A549 (cell line): Measurements from ENCODE around the gene FUT7.

Experiments used
- CBX2 ChIP-seq: fragments of 200-600 bp; sonication (generic); IDR thresholded peaks from 2 replicates; pipeline ENCODE4 v1.6.1; 2016; ENCODE audit warnings: low read depth, mild to moderate bottlenecking, borderline replicate concordance
- CEBPB ChIP-seq, 2 experiments: fragments of >200 bp in 1 of 2; sonication (Bioruptor Twin) in 1 of 2; formaldehyde crosslinking in 1 of 2; IDR thresholded peaks; 2 replicates each; pipeline ENCODE4 v1.6.1; 2012 to 2016
- CHD2 ChIP-seq: fragments of 150-350 bp; IDR thresholded peaks from 2 replicates; pipeline ENCODE4 v1.6.1; 2014; ENCODE audit warnings: low read length; ENCODE audit not compliant: partially characterized antibody
- CTCF ChIP-seq: fragments of >200 bp; sonication (Bioruptor Twin); formaldehyde crosslinking; IDR thresholded peaks from 3 replicates; pipeline ENCODE4 v1.5.1; 2016
- ELK1 ChIP-seq: fragments of 150-350 bp; IDR thresholded peaks from 2 replicates; pipeline ENCODE4 v1.6.1; 2014; ENCODE audit warnings: low read depth, mild to moderate bottlenecking, low read length
- EP300 ChIP-seq, 2 experiments: fragments of >200 bp; sonication (Bioruptor Twin); formaldehyde crosslinking; IDR thresholded peaks; 2 replicates in 1 of 2; 3 replicates in 1 of 2; pipeline ENCODE4 v1.6.1; 2016 to 2017
- FOSB ChIP-seq: fragments of 250-450 bp; sonication (Bioruptor Pico); IDR thresholded peaks from 2 replicates; pipeline ENCODE4 v1.5.0; 2020; ENCODE audit warnings: mild to moderate bottlenecking, moderate library complexity
- NFE2L2 ChIP-seq: fragments of 150-350 bp; conservative IDR thresholded peaks from 2 replicates; pipeline ENCODE4 v1.6.1; 2014; ENCODE audit warnings: low read length
- POLR2A ChIP-seq: IDR thresholded peaks from 2 replicates; pipeline ENCODE4 v1.6.1; 2012; ENCODE audit warnings: mild to moderate bottlenecking, low read length
- POLR2AphosphoS2 ChIP-seq: conservative IDR thresholded peaks from 2 replicates; pipeline ENCODE4 v1.6.1; 2012; ENCODE audit warnings: low read length, improper control_type of control experiment, inconsistent platforms
- RAD21 ChIP-seq, 2 experiments: fragments of >200 bp in 1 of 2; sonication (Bioruptor Twin) in 1 of 2; formaldehyde crosslinking in 1 of 2; IDR thresholded peaks in 1 of 2; conservative IDR thresholded peaks in 1 of 2; 2 replicates in 1 of 2; 3 replicates in 1 of 2; pipeline ENCODE4 v1.6.1; 2012 to 2018; ENCODE audit warnings: inconsistent platforms in 1 of 2
- RCOR1 ChIP-seq: fragments of 150-350 bp; IDR thresholded peaks from 2 replicates; pipeline ENCODE4 v1.6.1; 2014; ENCODE audit warnings: antibody characterized with exemption, low read length, low read depth
- USF2 ChIP-seq: fragments of 450-650 bp; IDR thresholded peaks from 2 replicates; pipeline ENCODE4 v1.6.1; 2014; ENCODE audit warnings: antibody characterized with exemption
- ZSCAN20 ChIP-seq: fragments of 250-450 bp; sonication (Bioruptor Pico); IDR thresholded peaks from 2 replicates; pipeline ENCODE4 v1.8.0; 2022; ENCODE audit warnings: mild to moderate bottlenecking, moderate library complexity

- no peak for TF ChIP-seq POLR2A
- no peak for TF ChIP-seq FOSB (CRISPR knock-in tag)
- no peak for TF ChIP-seq NFE2L2
- no peak for TF ChIP-seq RAD21 (conservative IDR thresholded peaks at IDR 0.05 in 1 of 2, IDR thresholded peaks at IDR 0.05 in 1 of 2)
- no peak for TF ChIP-seq ZSCAN20 (CRISPR knock-in tag)
- no peak for TF ChIP-seq CHD2
- TF ChIP-seq CTCF, result no peak
- TF ChIP-seq CBX2, result no peak
- no peak for TF ChIP-seq CEBPB (IDR thresholded peaks at IDR 0.05)
- no peak for TF ChIP-seq ELK1
- no peak for TF ChIP-seq USF2
- TF ChIP-seq POLR2AphosphoS2, result no peak
- no peak for TF ChIP-seq RCOR1
- TF ChIP-seq EP300 (IDR thresholded peaks at IDR 0.05), result no peak
Observed at GRCh38 chr9:136985027-136985602, 46.8 kb downstream of the FUT7 start.
